ENCODE results near the gene KRTAP12-1. TPM values are rescaled to one million over a fixed set of nuclear protein-coding genes. Genes with fewer than 3 reads are reported as not detected.

The KRTAP12-1 gene
- total RNA-seq, 6 experiments from 2014 or later: not detected

GRCh38 chr21:44712203-44713028, 30.5 kb upstream of the KRTAP12-1 start:
- Mint-ChIP-seq H3K27me3 (ENCODE audit: insufficient read depth) (peaks cover 59% of the 10 kb centered on the region), H3K27ac (no peak overlapping the region), H3K36me3 (ENCODE audit: low read depth) (no peaks in the 10 kb centered on the region), H3K4me1 (ENCODE audit: low read depth) (peaks cover 11% of the 10 kb centered on the region), H3K9me3 (no peaks in the 10 kb centered on the region), H3K4me3 (no peak overlapping the region)
- no peak for DNase-seq
- TF ChIP-seq CTCF (IDR thresholded peaks at IDR 0.05): no peak

GRCh38 chr21:44711327-44712202, 29.6 kb upstream of the KRTAP12-1 start, which contains the start of gene TSPEAR:
Gene TSPEAR, minus strand, starts transcription at chr21:44711572. Its CDS starts 58 bp downstream, at chr21:44711514.
- Mint-ChIP-seq H3K27ac (no peak within 1 kb of the TSS), H3K9me3 (no peaks in the 10 kb centered on the region), H3K4me3 (no peak within 1 kb of the TSS), H3K4me1 (ENCODE audit: low read depth) (peaks cover 11% of the 10 kb centered on the region), H3K27me3 (ENCODE audit: insufficient read depth) (peaks cover 61% of the 10 kb centered on the region), H3K36me3 (ENCODE audit: low read depth) (no peaks in the 10 kb centered on the region)
- no peak for DNase-seq
- TF ChIP-seq CTCF (IDR thresholded peaks at IDR 0.05): no peak

GRCh38 chr21:44710756-44711326, 28.9 kb upstream of the KRTAP12-1 start:
- H3K27me3 Mint-ChIP-seq (ENCODE audit: insufficient read depth): peaks cover 60% of the 10 kb centered on the region
- H3K4me3 Mint-ChIP-seq: no peak overlapping the region
- no peak for DNase-seq
- peaks cover 11% of the 10 kb centered on the region for H3K4me1 Mint-ChIP-seq (ENCODE audit: low read depth)
- no peaks in the 10 kb centered on the region for H3K36me3 Mint-ChIP-seq (ENCODE audit: low read depth)
- no peaks in the 10 kb centered on the region for H3K9me3 Mint-ChIP-seq
- no peak for TF ChIP-seq CTCF (IDR thresholded peaks at IDR 0.05)
- H3K27ac Mint-ChIP-seq: no peak overlapping the region

- no peak for DNase-seq
- Mint-ChIP-seq H3K4me1 (ENCODE audit: low read depth) (peaks cover 11% of the 10 kb centered on the region), H3K4me3 (no peak overlapping the region), H3K27ac (no peak overlapping the region), H3K36me3 (ENCODE audit: low read depth) (no peaks in the 10 kb centered on the region), H3K27me3 (ENCODE audit: insufficient read depth) (peaks cover 62% of the 10 kb centered on the region), H3K9me3 (no peaks in the 10 kb centered on the region)
- TF ChIP-seq CTCF (IDR thresholded peaks at IDR 0.05): no peak
Observed at GRCh38 chr21:44710294-44710665, 28.3 kb upstream of the KRTAP12-1 start.

GRCh38 chr21:44709426-44710293, 27.7 kb upstream of the KRTAP12-1 start:
- DNase-seq: no peak
- Mint-ChIP-seq H3K4me1 (ENCODE audit: low read depth) (peaks cover 11% of the 10 kb centered on the region), H3K27me3 (ENCODE audit: insufficient read depth) (peaks cover 61% of the 10 kb centered on the region), H3K9me3 (no peaks in the 10 kb centered on the region), H3K27ac (no peak overlapping the region), H3K4me3 (no peak overlapping the region), H3K36me3 (ENCODE audit: low read depth) (no peaks in the 10 kb centered on the region)
- TF ChIP-seq CTCF (IDR thresholded peaks at IDR 0.05): no peak

Data from HFFc6 (cell line).